ENCODE results near the gene TMEM87A. TPM values are rescaled to one million over a fixed set of nuclear protein-coding genes. Genes with fewer than 3 reads are reported as not detected.

TMEM87A gene
- total RNA-seq, 1 donor from 2014 or later = 45.2 TPM

DNA sequence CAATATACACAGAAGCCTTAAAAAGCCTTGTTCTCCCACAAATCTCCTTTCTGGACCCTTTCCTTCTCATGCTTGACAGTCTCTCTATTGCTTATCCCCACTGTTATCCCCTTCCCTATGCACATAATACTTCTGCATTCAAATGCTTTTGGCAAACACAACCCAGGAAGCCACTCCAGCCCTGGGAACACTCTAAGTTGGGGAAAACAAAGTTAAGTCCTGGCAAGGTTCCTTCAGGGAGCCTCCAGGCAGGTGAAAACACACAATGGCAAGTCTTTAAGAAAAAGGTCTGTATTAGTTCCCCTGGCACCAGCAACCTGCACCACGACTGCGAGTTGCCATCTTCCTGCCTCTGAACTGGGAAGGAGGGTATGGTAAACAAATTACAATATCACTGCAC lies 19.9 kb downstream of the TMEM87A start:
- H3K36me3 ChIP-seq = peaks cover 0 to 29% of the 10 kb centered on the region in 2 donors
- intact Hi-C loops (cut with DNase I) = no loop called here
- no peak overlapping the region for H3K27ac ChIP-seq
- DNase-seq (ENCODE audit: extremely low spot score in 2 of 2) = no peak
- no peaks in the 10 kb centered on the region for H3K27me3 ChIP-seq
- H3K4me1 ChIP-seq = no peaks in the 10 kb centered on the region
- no peaks in the 10 kb centered on the region for H3K9me3 ChIP-seq
- no peak for TF ChIP-seq POLR2A (IDR thresholded peaks at IDR 0.05)
- TF ChIP-seq POLR2AphosphoS5 (IDR thresholded peaks at IDR 0.05; ENCODE audit: insufficient read depth in 1 of 2, low read depth in 1 of 2) = no peak
- TF ChIP-seq, protein P1, sequence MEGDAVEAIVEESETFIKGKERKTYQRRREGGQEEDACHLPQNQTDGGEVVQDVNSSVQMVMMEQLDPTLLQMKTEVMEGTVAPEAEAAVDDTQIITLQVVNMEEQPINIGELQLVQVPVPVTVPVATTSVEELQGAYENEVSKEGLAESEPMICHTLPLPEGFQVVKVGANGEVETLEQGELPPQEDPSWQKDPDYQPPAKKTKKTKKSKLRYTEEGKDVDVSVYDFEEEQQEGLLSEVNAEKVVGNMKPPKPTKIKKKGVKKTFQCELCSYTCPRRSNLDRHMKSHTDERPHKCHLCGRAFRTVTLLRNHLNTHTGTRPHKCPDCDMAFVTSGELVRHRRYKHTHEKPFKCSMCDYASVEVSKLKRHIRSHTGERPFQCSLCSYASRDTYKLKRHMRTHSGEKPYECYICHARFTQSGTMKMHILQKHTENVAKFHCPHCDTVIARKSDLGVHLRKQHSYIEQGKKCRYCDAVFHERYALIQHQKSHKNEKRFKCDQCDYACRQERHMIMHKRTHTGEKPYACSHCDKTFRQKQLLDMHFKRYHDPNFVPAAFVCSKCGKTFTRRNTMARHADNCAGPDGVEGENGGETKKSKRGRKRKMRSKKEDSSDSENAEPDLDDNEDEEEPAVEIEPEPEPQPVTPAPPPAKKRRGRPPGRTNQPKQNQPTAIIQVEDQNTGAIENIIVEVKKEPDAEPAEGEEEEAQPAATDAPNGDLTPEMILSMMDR (IDR thresholded peaks at IDR 0.05) = no peak
- no peak overlapping the region for H3K4me3 ChIP-seq

DNA sequence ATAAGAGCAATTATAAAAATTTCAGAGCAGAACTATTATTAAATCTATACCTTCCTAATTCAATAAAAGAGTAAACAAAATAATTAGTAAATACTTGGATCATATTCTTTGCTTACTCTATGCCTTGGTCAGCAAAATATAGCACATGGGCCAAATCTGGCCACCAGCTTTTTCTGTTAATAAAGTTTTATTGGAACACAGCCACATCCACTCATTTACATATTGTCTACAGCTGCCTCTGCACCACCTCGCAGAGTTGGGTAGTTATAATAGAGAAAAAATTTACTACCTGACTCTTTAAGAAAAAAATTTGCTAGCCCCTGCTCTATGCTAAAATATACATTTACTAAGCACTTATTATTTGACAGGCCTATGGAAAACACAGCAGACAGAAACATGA lies 32.4 kb downstream of the TMEM87A start:
- H3K27ac ChIP-seq = no peak overlapping the region
- H3K4me1 ChIP-seq = no peaks in the 10 kb centered on the region
- H3K36me3 ChIP-seq = peaks cover 0 to 51% of the 10 kb centered on the region in 2 donors
- no peak for TF ChIP-seq POLR2AphosphoS5 (IDR thresholded peaks at IDR 0.05; ENCODE audit: insufficient read depth in 1 of 2, low read depth in 1 of 2)
- no peak for TF ChIP-seq POLR2A (IDR thresholded peaks at IDR 0.05)
- TF ChIP-seq, protein P1 (IDR thresholded peaks at IDR 0.05) = no peak
- no peak for DNase-seq (ENCODE audit: extremely low spot score in 2 of 2)
- no peaks in the 10 kb centered on the region for H3K9me3 ChIP-seq
- no peak overlapping the region for H3K4me3 ChIP-seq
- H3K27me3 ChIP-seq = no peaks in the 10 kb centered on the region
- intact Hi-C loops (cut with DNase I) = no loop called here

DNA sequence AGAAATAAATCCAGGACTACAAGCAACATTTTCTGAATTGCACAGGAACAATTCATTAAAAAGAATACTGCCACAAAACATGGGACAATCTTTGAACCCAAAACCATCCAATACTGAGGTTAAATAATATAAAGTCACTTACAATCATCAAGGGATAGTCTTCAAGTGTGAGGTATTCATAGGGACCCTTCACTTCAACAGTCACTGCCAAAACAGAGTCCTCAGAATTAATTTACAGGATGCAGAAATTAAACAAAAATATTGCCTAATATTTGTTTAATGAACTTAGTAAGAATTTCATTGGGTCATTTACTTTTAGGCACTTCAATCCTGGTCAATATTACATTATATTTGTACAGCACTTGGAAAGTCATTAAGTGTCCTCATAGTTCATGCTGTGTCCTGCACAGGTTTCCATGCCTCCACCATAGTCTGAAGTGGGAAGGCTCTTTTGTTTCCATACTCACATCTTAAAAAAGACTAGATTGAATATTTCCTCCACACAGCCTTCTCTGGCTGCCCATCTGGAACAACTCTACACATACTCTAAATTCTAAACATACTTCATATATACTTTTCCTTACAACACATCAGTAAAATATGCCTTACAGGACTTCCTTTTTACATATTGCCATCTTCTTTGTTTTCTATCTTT lies 33.6 kb downstream of the TMEM87A start:
- TF ChIP-seq, protein P1 (IDR thresholded peaks at IDR 0.05) = no peak
- no peak for TF ChIP-seq POLR2A (IDR thresholded peaks at IDR 0.05)
- TF ChIP-seq POLR2AphosphoS5 (IDR thresholded peaks at IDR 0.05; ENCODE audit: insufficient read depth in 1 of 2, low read depth in 1 of 2) = no peak
- H3K27me3 ChIP-seq = no peaks in the 10 kb centered on the region
- no peaks in the 10 kb centered on the region for H3K4me1 ChIP-seq
- DNase-seq (ENCODE audit: extremely low spot score in 2 of 2) = no peak
- no peaks in the 10 kb centered on the region for H3K9me3 ChIP-seq
- intact Hi-C loops (cut with DNase I) = no loop called here
- H3K36me3 ChIP-seq = peaks cover 0 to 56% of the 10 kb centered on the region in 2 donors
- H3K4me3 ChIP-seq = no peak overlapping the region
- no peak overlapping the region for H3K27ac ChIP-seq

DNA sequence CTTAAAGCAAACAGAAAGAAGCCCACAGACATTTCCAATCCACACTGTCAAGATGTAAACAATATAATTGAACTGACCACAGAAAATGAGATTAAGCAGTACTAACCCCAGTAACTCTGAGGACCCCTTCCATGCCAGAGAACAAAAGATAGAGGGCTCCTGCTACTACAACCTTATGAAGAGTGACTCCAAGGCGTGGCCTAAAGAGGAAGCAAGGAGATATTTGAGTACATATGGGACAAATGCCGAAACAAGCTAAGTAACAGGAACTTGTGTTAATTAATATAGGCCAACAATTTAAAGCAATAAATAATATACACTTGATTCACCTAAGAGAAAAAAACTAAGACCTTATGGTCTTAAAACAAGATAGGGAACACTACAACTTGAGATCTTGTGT lies 40.1 kb downstream of the TMEM87A start:
- DNase-seq (ENCODE audit: extremely low spot score in 2 of 2) = no peak
- no peak for TF ChIP-seq POLR2A (IDR thresholded peaks at IDR 0.05)
- TF ChIP-seq, protein P1 (IDR thresholded peaks at IDR 0.05) = no peak
- no peak for TF ChIP-seq POLR2AphosphoS5 (IDR thresholded peaks at IDR 0.05; ENCODE audit: insufficient read depth in 1 of 2, low read depth in 1 of 2)

DNA sequence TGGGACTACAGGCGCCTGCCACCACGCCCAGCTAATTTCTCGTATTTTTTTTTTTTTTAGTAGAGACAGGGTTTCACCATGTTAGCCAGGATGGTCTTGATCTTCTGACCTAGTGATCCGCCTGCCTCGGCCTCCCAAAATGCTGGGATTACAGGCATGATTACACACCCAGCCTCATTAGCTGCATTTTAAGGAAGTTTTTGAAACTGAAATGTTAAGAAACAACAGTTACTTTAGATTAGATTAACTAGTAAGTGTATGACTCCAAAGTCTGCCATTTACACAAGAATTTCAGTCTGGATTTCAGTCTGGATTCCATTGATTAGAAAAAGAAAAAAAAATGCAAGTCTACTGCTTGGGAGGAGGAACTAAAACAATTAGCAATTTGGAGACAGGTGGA lies 40.6 kb downstream of the TMEM87A start:
- no peak for DNase-seq (ENCODE audit: extremely low spot score in 2 of 2)
- intact Hi-C loops (cut with DNase I) = no loop called here
- Histone ChIP-seq H3K36me3 (peaks cover 0 to 23% of the 10 kb centered on the region in 2 donors), H3K27me3 (no peaks in the 10 kb centered on the region), H3K9me3 (no peaks in the 10 kb centered on the region), H3K4me1 (no peaks in the 10 kb centered on the region), H3K4me3 (no peak overlapping the region), H3K27ac (no peak overlapping the region)
- TF ChIP-seq POLR2A (IDR thresholded peaks at IDR 0.05) (no peak), POLR2AphosphoS5 (IDR thresholded peaks at IDR 0.05; ENCODE audit: insufficient read depth in 1 of 2, low read depth in 1 of 2) (no peak)
- TF ChIP-seq, protein P1 (IDR thresholded peaks at IDR 0.05) = no peak

More for the DNA sequence above, 40.1 kb downstream of the TMEM87A start:
- H3K9me3 ChIP-seq = no peaks in the 10 kb centered on the region
- H3K27ac ChIP-seq = no peak overlapping the region
- no peaks in the 10 kb centered on the region for H3K4me1 ChIP-seq
- intact Hi-C loops (cut with DNase I) = no loop called here
- H3K4me3 ChIP-seq = no peak overlapping the region
- H3K36me3 ChIP-seq = peaks cover 0 to 28% of the 10 kb centered on the region in 2 donors
- no peaks in the 10 kb centered on the region for H3K27me3 ChIP-seq

All from vagina (tissue), 2 donors.